ENCODE data around the gene PLEKHH1. TPM values are rescaled to one million over a fixed set of nuclear protein-coding genes. Genes with fewer than 3 reads are reported as not detected.

The PLEKHH1 gene
- total RNA-seq, 1 experiment from 2014 or later, result 35.3 TPM

DNA sequence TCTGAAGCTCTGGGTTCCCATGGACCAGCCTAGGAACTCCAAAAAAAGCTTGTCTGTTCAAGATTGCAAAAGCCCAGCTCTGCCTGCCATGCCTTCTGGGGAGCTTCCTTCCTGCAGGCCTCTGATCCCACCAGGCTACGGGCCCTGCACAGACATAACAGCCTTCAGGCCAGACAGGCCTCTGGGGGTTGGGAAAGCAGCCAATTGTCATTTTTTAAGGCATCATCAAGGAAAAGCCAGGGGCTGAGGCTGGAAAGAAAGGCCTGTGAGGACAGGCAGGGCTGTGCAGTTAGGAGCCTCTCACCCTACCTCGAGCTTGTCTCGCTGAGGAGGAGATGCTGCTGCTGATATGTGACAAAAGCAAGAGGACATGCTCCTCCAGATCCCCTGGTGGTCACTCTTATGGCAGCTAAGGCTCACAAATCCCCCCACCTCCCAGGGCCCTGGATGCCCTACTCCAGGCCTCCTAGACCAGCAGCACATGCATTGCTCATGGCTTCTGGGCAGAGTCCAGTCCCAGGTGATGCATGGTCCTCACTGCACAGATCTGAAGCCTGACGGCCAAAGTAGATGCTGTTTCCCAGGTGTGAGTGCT, 47.5 kb upstream of the PLEKHH1 start:
- H3K14ac ChIP-seq (ENCODE audit: insufficient read depth, low read length), result no peak overlapping the region
- H4K20me1 ChIP-seq (ENCODE audit: control insufficient read depth, insufficient read depth, insufficient read length), result no peaks in the 10 kb centered on the region
- no peak overlapping the region for H3K4ac ChIP-seq (ENCODE audit: low read depth, low read length)
- no peak overlapping the region for H3K4me3 Mint-ChIP-seq
- H2BK20ac ChIP-seq (ENCODE audit: low read depth, low read length, poor library complexity, severe bottlenecking), result no peak overlapping the region
- no peak overlapping the region for H3K27ac Mint-ChIP-seq
- peaks cover 0 to 5% of the 10 kb centered on the region in 2 experiments; a peak in 2 of 5 replicates for H3K9me3 Mint-ChIP-seq
- H3K27me3 Mint-ChIP-seq (ENCODE audit: low read depth), result peaks cover 2% of the 10 kb centered on the region
- H2BK15ac ChIP-seq (ENCODE audit: low read depth, low read length), result no peak overlapping the region
- no peak overlapping the region for H3K9ac ChIP-seq (ENCODE audit: extremely low read depth, insufficient read length, low read length)
- TF ChIP-seq, protein P1, sequence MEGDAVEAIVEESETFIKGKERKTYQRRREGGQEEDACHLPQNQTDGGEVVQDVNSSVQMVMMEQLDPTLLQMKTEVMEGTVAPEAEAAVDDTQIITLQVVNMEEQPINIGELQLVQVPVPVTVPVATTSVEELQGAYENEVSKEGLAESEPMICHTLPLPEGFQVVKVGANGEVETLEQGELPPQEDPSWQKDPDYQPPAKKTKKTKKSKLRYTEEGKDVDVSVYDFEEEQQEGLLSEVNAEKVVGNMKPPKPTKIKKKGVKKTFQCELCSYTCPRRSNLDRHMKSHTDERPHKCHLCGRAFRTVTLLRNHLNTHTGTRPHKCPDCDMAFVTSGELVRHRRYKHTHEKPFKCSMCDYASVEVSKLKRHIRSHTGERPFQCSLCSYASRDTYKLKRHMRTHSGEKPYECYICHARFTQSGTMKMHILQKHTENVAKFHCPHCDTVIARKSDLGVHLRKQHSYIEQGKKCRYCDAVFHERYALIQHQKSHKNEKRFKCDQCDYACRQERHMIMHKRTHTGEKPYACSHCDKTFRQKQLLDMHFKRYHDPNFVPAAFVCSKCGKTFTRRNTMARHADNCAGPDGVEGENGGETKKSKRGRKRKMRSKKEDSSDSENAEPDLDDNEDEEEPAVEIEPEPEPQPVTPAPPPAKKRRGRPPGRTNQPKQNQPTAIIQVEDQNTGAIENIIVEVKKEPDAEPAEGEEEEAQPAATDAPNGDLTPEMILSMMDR (conservative IDR thresholded peaks at IDR 0.05), result peak; percentile 38; the same call in 2 of the 3 replicates
- no peak overlapping the region for H3K27ac ChIP-seq (ENCODE audit: insufficient read length, low read depth, low read length)
- H3K79me1 ChIP-seq (ENCODE audit: insufficient read depth, low read depth, low read length, poor library complexity, severe bottlenecking), result no peaks in the 10 kb centered on the region
- H2BK12ac ChIP-seq (ENCODE audit: insufficient read length, low read depth, low read length), result no peak overlapping the region
- H2BK5ac ChIP-seq (ENCODE audit: insufficient read length, low read length), result no peak overlapping the region
- H3K27me3 ChIP-seq (ENCODE audit: insufficient read depth, low read length), result no peaks in the 10 kb centered on the region
- H3K4me2 ChIP-seq (ENCODE audit: insufficient read depth, insufficient read length, low read length), result no peak overlapping the region
- no peak overlapping the region for H2AK5ac ChIP-seq (ENCODE audit: insufficient read length, low read length)
- H3K23me2 ChIP-seq (ENCODE audit: insufficient read length, low read depth, low read length, poor library complexity, severe bottlenecking), result no peaks in the 10 kb centered on the region
- no peak overlapping the region for H2AFZ ChIP-seq (ENCODE audit: low read length)
- no peak overlapping the region for H4K8ac ChIP-seq (replicated peaks; ENCODE audit: insufficient read length, low read depth, low read length)
- H3K79me2 ChIP-seq (ENCODE audit: insufficient read depth, low read length), result no peaks in the 10 kb centered on the region
- no peak overlapping the region for H4K5ac ChIP-seq (ENCODE audit: insufficient read length, low read depth, low read length)
- H3K4me1 Mint-ChIP-seq, result peaks cover 2% of the 10 kb centered on the region in 2 experiments; a peak in 3 of 4 replicates
- no peak overlapping the region for H3T11ph ChIP-seq (ENCODE audit: low read length)
- no peaks in the 10 kb centered on the region for H3K9me3 ChIP-seq (ENCODE audit: control insufficient read depth, low read depth, low read length)
- H3K18ac ChIP-seq (ENCODE audit: insufficient read length, low read depth, low read length), result no peak overlapping the region
- H3K56ac ChIP-seq (ENCODE audit: insufficient read length, low read depth, low read length), result no peak overlapping the region
- H3K4me1 ChIP-seq (ENCODE audit: insufficient read depth, low read length), result no peaks in the 10 kb centered on the region
- WGBS (ENCODE audit: extremely low coverage, insufficient read length, low lambda C conversion rate), result no CpG with 5 or more reads among the region's 4 CpGs
- no peak overlapping the region for H4K91ac ChIP-seq (ENCODE audit: insufficient read length, low read depth, low read length)
- no peak overlapping the region for H3K23ac ChIP-seq (ENCODE audit: insufficient read length, low read depth, low read length)
- H2BK120ac ChIP-seq (ENCODE audit: low read depth, low read length, poor library complexity, severe bottlenecking), result no peak overlapping the region
- no peak for DNase-seq
- no peaks in the 10 kb centered on the region; a peak in 2 of 7 replicates for H3K36me3 Mint-ChIP-seq (ENCODE audit: insufficient read depth in 1 of 3, low read depth in 3 of 3)

Data from H9 (cell line).